GM19023 (cell line): ENCODE data around the gene PLBD2.

Experiments
- ATAC-seq: cut with Tn5 transposase; IDR thresholded peaks from one replicate; pipeline ENCODE4 v1.9.1; 2021; ENCODE audit warnings: mild to moderate bottlenecking, moderate library complexity; ENCODE audit not compliant: unreplicated experiment

The PLBD2 gene, protein sequence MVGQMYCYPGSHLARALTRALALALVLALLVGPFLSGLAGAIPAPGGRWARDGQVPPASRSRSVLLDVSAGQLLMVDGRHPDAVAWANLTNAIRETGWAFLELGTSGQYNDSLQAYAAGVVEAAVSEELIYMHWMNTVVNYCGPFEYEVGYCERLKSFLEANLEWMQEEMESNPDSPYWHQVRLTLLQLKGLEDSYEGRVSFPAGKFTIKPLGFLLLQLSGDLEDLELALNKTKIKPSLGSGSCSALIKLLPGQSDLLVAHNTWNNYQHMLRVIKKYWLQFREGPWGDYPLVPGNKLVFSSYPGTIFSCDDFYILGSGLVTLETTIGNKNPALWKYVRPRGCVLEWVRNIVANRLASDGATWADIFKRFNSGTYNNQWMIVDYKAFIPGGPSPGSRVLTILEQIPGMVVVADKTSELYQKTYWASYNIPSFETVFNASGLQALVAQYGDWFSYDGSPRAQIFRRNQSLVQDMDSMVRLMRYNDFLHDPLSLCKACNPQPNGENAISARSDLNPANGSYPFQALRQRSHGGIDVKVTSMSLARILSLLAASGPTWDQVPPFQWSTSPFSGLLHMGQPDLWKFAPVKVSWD

GRCh38 chr12:113358381-113359132 is at the start of gene PLBD2:
TSS of gene PLBD2 (plus strand) at chr12:113358587. CDS start at chr12:113358601, 14 bp downstream.
- peak; percentile 94 for ATAC-seq

- ATAC-seq: no peak
Measured at GRCh38 chr12:113310489-113310888, 47.9 kb upstream of the PLBD2 start.

GRCh38 chr12:113314121-113314529 is 44.3 kb upstream of the PLBD2 start:
- ATAC-seq: no peak

DNA sequence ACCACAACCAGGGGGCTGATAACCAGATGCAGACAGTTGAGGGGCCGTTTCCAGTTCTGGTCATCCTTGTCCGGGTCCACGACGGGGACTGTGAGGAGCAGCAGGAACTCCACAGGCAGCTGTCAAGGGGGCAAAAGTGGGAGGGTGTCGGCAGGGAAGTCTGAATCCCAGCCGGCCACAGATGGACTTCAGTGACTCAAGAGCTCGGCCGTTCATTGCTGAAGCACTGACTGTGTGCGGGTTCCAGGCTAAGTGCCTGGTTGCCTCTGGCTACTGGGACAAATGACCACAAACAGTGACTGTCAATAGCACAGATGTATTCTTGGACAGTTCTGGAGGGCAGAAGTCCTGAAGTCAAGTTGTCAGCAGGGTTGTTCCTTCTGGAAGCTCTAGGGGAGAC is 43.0 kb upstream of the PLBD2 start:
- no peak for ATAC-seq

DNA sequence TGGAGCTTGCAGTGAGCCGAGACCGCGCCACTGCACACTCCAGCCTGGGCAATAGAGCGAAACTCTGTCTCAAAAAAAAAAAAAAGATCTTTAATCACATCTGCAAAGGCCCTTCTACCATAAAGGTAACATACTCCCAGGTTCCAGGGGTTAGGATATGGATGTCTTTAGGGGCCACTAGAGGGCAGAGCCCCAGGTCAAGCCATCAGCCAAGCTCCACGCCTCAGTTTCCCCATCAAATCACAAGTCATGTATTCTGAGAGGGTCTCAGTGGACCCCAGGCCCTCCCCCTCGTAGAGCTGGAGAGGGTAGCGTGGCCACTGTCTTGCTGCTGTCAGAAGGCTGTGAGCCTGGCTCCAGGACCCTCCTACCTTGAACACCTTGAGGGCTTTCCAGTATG is 42.2 kb upstream of the PLBD2 start:
- ATAC-seq: no peak

GRCh38 chr12:113317122-113317521 is 41.3 kb upstream of the PLBD2 start:
- ATAC-seq: no peak

- no peak for ATAC-seq
Measured at GRCh38 chr12:113318046-113318656, 40.2 kb upstream of the PLBD2 start.

DNA sequence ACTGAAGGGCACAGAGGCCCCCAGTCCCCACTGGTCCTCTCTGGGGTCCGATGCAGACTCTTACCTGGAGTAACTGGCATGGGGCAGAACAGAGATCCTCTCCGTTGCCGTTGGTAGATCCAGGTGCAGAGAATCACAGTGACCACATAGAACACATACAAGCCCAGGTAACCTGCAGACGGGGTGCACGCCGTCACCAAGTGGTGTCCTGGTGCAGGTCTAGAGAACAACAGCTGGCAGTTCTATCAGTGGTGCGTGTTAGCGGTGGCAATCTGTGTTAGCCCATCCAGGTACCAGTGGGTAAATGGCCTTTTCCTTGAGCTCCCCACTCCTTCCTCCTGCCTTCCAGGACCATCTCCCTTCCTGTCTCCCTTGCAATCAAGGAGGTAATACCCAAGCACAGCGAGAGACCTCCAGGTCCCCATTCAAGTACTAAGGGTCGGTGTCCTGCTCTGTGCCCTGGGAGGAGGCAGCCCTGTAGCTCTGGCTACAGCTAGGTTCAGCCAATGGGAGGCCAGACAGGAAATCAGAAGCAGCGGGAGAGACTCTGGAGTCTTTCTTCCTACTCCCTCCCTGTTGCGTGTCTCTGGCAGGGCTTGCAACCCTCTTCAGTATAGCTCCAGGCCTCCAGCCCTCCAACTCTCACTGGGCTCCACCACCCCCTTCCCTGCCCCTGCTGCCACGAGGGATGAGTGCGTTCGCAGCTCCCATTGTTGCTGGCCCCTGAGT is 39.3 kb upstream of the PLBD2 start:
- no peak for ATAC-seq

DNA sequence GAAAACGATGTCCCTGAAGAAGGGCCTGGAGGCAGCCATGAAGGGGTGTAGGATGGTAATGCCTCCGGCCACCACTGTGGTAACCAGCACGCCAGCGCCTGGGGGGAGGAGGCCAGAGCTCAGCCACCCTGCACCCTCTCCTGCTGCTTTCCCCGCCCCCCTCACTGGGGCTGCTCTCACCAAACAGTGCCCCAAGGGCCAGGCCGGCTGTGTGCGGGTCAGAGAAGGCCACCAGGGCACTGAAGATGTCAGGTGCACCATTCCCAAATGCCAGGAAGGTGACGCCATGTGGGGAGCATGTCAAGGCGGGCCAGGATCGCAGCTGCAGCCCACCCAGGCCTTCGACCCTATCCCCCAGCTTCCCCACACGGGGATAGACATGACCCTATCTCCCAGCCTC is 38.0 kb upstream of the PLBD2 start:
- ATAC-seq: no peak

- ATAC-seq: no peak
Measured at GRCh38 chr12:113322343-113322742, 36.0 kb upstream of the PLBD2 start.

- no peak for ATAC-seq
Measured at GRCh38 chr12:113325916-113326315, 32.5 kb upstream of the PLBD2 start.

DNA sequence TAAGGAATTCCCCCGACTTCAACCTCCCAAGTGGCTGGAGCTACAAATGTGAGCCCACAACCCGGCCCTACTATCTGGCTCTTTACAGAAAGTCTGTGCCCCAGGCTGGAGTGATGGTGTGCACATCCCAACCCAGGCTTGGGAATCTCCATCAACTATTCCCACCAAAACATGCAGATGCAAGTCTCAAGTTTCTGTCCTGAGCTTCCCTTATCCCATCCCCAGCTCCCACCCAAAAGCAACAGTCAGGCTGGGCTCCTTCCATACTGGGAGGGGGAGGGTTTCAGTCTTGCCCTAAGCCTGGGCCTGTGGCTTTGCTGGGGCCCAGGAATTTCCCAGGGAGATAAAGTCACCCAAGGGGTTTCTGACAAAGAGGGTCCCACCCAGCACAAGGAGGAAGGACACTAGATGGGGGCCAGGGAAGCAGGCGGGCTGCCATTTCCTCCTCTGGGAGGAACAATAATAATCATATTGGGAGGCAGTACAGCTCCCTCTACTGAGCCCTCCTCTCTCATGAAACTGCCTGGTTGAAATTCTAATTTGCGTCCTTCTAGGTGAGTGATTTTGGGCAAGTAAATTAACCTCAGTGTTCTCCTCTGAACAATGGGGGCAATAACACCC is 31.5 kb upstream of the PLBD2 start:
- no peak for ATAC-seq

DNA sequence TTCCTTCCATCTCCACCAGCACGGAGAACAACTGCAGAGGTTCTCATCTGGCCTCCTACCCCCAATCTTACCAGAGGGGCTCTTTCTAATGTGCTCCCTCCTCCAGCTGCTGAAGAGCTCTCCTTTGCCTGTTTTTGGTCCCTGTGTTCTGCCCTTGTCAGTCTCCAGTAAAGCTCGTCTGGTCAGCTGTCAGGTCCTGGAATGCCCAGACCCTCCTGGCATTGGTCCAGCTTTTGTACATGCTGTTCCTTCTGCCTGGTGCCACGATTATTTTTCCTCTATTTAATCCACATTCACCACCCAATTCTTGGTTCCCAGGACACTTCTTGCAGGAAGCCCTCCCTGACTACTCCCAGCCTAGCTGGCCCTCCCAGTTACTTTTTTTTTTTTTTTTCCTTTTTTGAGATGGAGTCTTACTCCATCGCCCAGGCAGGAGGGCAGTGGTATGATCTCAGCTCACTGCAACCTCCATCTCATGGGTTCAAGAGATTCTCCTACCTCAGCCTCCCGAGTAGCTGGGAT is 30.0 kb upstream of the PLBD2 start:
- ATAC-seq: no peak

DNA sequence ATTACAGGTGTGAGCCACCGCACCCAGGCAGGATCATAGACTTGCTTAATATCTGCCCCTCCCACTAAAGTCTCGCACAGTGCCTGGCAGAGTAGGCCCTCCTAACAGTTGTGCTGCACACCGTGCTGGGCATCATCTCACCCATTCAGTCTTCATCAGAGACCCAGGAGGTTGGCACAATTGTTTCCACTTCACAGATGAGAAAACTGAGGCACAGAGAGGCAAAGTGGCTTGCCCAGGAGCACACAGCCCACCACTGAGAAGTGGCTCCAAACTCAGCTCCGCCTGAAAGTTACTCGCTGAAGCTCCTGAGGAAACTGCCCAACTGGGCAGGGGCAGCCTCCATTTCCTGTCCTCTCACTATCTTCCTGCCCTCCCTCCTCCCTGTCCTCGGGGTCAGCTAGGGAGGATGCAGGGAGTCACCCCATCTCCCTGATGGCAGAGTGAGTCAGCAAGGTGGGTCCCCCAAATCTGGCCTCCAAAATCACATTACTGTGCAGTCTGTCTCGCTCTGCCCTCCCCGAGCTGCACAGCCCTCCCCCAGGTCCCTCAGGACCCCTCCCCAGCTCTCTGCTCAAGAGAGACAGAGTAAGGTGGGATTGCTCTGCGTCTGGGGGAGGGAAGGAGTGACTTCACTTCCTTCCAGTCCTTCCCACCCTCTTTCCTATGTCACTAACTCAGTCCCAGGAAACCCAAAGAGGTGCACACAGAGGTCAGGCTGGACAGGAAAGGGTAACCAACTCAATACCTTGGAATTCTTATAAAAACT is 29.2 kb upstream of the PLBD2 start:
- ATAC-seq: no peak

DNA sequence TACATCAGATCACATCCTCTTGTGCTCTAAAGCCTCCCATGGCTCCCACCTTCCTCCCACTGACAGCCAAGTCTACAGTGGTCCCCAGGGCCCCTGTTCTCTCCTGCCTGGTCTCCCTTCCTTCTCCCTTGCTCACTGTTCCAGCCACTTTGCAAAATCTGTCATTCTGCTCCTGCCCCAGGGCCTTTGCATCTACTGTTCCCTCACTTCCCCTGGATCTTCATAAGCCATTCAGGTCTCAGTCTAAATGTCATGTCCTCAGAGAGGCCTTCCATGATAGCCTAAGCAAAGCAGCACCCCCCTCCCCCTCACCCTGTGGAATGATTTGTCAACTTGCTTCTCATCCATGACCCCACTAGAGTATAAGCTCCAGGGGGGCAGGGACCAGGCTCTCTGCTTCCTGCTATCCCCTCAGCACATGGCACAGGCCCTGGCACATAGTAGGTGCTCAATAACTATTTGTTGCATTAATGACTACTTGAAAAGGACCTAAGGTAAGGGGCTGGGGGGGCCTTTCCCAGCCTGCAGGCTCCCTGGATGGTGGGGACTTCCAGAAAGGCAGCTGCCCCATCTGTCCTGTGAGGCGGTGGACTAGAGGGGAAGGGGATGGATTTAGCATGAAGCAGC is 28.5 kb upstream of the PLBD2 start:
- ATAC-seq: no peak

DNA sequence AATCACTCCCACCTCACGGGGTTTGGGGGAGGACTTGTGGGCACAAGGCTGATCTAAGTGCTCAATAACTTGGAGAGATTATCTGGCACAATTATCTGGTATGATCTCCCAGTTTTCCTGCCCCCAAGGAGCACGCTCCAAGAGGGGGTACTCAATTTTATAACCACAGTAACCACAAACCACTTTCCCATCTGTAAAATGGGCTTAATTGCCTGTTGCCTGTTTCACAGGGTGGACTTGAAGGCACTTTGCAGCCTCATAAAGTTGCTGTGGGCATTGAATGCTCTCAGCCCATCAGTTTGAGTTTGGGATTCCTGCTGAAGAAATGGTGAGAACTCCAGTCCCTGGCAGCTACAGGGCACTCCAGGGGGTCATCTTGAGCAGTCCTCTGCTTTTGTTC is 27.9 kb upstream of the PLBD2 start:
- no peak for ATAC-seq

DNA sequence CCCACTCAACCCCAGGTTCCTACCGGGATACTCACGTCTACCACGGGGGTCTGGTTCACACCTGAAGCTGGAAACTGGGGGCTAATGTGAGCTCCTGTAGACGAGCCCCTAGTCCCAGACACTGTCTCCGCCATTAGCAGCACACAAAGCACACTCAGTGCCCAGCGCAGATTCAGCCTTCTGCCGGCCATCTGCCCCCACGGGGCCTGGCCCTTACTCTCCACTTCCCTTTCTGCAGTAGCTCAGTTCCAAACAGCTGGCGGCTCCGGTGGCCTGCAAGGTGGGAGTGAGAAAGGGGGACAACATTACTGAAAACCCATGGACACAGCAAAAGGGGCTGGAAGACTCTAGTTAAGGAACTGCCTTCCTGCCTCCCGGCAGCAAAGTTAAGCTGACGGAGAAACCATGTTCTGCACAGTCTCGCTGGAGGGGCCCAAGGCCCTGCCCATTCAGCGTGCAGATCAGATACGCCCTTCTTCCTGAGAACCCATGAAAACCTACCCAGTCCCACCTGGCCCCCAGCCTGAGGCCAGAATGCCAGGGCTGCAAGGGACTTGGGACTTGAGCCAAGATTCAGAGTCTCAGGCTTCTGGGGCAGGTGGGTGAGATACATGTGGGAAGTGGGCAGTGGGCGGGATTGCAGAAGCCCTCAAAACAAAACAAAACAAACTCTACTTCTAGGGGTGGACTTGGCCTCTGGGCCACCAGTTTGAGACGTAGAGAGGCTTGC is 25.5 kb upstream of the PLBD2 start:
- ATAC-seq: no peak

- ATAC-seq: no peak
Measured at GRCh38 chr12:113333418-113333750, 25.0 kb upstream of the PLBD2 start.
